ENCODE measurements around the gene GID8. TPM values are rescaled to one million over a fixed set of nuclear protein-coding genes. Genes with fewer than 3 reads are reported as not detected.

Gene GID8
- total and polyA plus RNA-seq, 9 of the 15 experiments (the other 6 are each of a cell fraction or from before 2014, with no cell fraction given) = 7.5 to 31.6 (median 22.2) TPM

- intact Hi-C loops (cut with micrococcal nuclease) (no loop called here), in situ Hi-C loops (cut with MboI) (no loop called here)
- DNase-seq (ENCODE audit: extremely low read depth in 1 of 4, low spot score in 3 of 4) (no peak), FAIRE-seq (no peak), ATAC-seq (no peak)
- no peaks in the 10 kb centered on the region for H3K9me3 ChIP-seq (replicated peaks; ENCODE audit: control insufficient read depth, insufficient read depth, low read depth, low read length)
- ChIA-PET CTCF (ENCODE audit: low intra/inter-chr PET ratio) (interaction anchor here (0.6 kb wide), 1 partner anchor 563 kb away, joined by 3 read pairs; no protein-coding TSS in a partner anchor), POLR2A (interaction anchor here (0.6 to 1.2 kb wide), 2 partner anchors 12 to 126 kb away, joined by 4 read pairs; no protein-coding TSS in a partner anchor)
- H3K4me2 ChIP-seq (ENCODE audit: insufficient read depth, low read length) = no peak overlapping the region
- no peaks in the 10 kb centered on the region for H3K79me2 ChIP-seq (ENCODE audit: control insufficient read depth, insufficient read depth, low read length)
- peaks cover 60 to 90% of the 10 kb centered on the region in 2 experiments for H3K27me3 ChIP-seq (ENCODE audit: control insufficient read depth in 2 of 2, insufficient read depth in 2 of 2, low read length in 2 of 2)
- H3K4me1 ChIP-seq (replicated peaks in 1 of 2; ENCODE audit: control insufficient read depth in 2 of 2, insufficient read depth in 2 of 2, low read length in 2 of 2) = peaks cover 0 to 34% of the 10 kb centered on the region in 2 experiments; a peak in 2 of 5 replicates
- no peak overlapping the region for H2AFZ ChIP-seq (ENCODE audit: low read depth, low read length)
- no peak overlapping the region for H3K9ac ChIP-seq (ENCODE audit: insufficient read depth in 1 of 2, low read depth in 2 of 2, low read length in 2 of 2)
- 7% methylated on average over 18 of the region's 19 CpGs for WGBS (ENCODE audit: insufficient coverage, low coverage, missing lambda C conversion rate)
- H3K9me1 ChIP-seq (ENCODE audit: control insufficient read depth, insufficient read depth, low read length) = no peaks in the 10 kb centered on the region
- TF ChIP-seq ZNF592 (IDR thresholded peaks at IDR 0.05) = no peak
- no peak for TF ChIP-seq SETDB1 (IDR thresholded peaks at IDR 0.05; ENCODE audit: low read length)
- no peak for TF ChIP-seq CBX1 (IDR thresholded peaks at IDR 0.05; ENCODE audit: low read depth)
- TF ChIP-seq CBFB (CRISPR knock-in tag; IDR thresholded peaks at IDR 0.05) = no peak
- TF ChIP-seq DIDO1 (tag; IDR thresholded peaks at IDR 0.05; ENCODE audit: low read depth) = no peak
- no peak for TF ChIP-seq MLLT1 (IDR thresholded peaks at IDR 0.05)
- peaks cover 11% of the 10 kb centered on the region; the same call in 1 of the 2 replicates for H4K20me1 ChIP-seq (replicated peaks; ENCODE audit: control insufficient read depth, insufficient read depth, low read length)
- H3K4me3 ChIP-seq = no peak overlapping the region
- H3K36me3 ChIP-seq (ENCODE audit: control insufficient read depth, insufficient read depth, low read length) = no peaks in the 10 kb centered on the region
- BruUV-seq (replicated peaks) = no TSS peak
- H3K27ac ChIP-seq (ENCODE audit: extremely low read depth, low read depth, low read length) = no peak overlapping the region
Observed at GRCh38 chr20:62980380-62980960, 42.5 kb downstream of the GID8 start.
